Measurements from ENCODE around the gene LIN37. TPM values are rescaled to one million over a fixed set of nuclear protein-coding genes. Genes with fewer than 3 reads are reported as not detected.

The LIN37 gene
- 16.9 and 59.4 TPM in 2 replicates for total RNA-seq (2011; cell fraction: chromatin; rRNA removed; ENCODE audit: low replicate concordance)
- 32.5 and 40.4 TPM in 2 replicates for total RNA-seq (2011; cell fraction: nucleolus; rRNA removed)
- 22.7 and 31.1 TPM in 2 replicates for total RNA-seq (2011; cell fraction: nucleoplasm; rRNA removed)
- total RNA-seq (2014; rRNA removed) (7.7 and 10.3 TPM in 2 replicates), total RNA-seq (2014; rRNA removed; fragmentation: Illumina TruSeq; extraction: Trizol) (5.0 and 5.7 TPM in 2 replicates), total RNA-seq (2015; rRNA removed; fragmentation: Illumina TruSeq; extraction: Trizol) (8.5 and 8.6 TPM in 2 replicates), total RNA-seq (2021) (9.2 TPM in 2 replicates), polyA plus RNA-seq (2011; rRNA removed) (4.4 and 8.7 TPM in 2 replicates), polyA plus RNA-seq (2014; fragmentation: Illumina TruSeq; extraction: Trizol) (11.5 and 14.4 TPM in 2 replicates), polyA plus RNA-seq (2014; fragmentation: Nextera tagmentation; extraction: Ambion mirVana) (1 to 10 TPM; 1.2 to 3.1 TPM), polyA plus RNA-seq (2014; rRNA removed) (9.0 and 12.5 TPM in 2 replicates), polyA minus RNA-seq (2011; rRNA and poly(A)+ RNA removed) (4.6 and 4.8 TPM in 2 replicates), Bru-seq, nascent RNA (percentile 72 among the genes with signal in this experiment), BruChase-seq, experiment 1, labeled RNA remaining after a 2-hour chase (percentile 67 among the genes with signal in this experiment), BruChase-seq, experiment 2, labeled RNA remaining after a 6-hour chase (percentile 66 among the genes with signal in this experiment)
- 11.6 and 13.7 TPM in 2 replicates for polyA plus RNA-seq (2011; cell fraction: cytosol; rRNA removed)
- polyA plus RNA-seq (2011; cell fraction: nucleus; rRNA removed) = 45.6 and 54.7 TPM in 2 replicates
- polyA plus RNA-seq (2012) = 7.4 and 16.7 TPM in 2 replicates
- polyA minus RNA-seq (2011; cell fraction: cytosol; rRNA and poly(A)+ RNA removed) = 12.8 and 14.8 TPM in 2 replicates
- polyA minus RNA-seq (2011; cell fraction: nucleus; rRNA and poly(A)+ RNA removed) = 13.2 and 21.9 TPM in 2 replicates
- long read RNA-seq, experiment 1, partial matches to known transcripts = 5 of 6 reads
- long read RNA-seq, experiment 1, other reads (novel, unspliced or antisense) = 1 of 6 reads
- long read RNA-seq, experiment 2, transcript LIN37-201 (9 exons, 1,150 nt) = major isoform, 6 of 16 reads
- long read RNA-seq, experiment 2, partial matches to known transcripts = 2 of 16 reads
- long read RNA-seq, experiment 2, other reads (novel, unspliced or antisense) = 8 of 16 reads
- long read RNA-seq, experiment 3, partial matches to known transcripts = 0 of 4 reads
- long read RNA-seq, experiment 3, other reads (novel, unspliced or antisense) = 1 of 4 reads

- ChIA-PET CTCF (ENCODE audit: low intra/inter-chr PET ratio) (no interaction called here), POLR2A (interaction anchor here (0.6 to 2.5 kb wide), 11 partner anchors 9 to 1902 kb away, joined by 3 to 12 read pairs (median 4); partner anchors contain the start of genes HSPB6 and PROSER3)
- in situ Hi-C loops (cut with MboI) (no loop called here), intact Hi-C loops (cut with micrococcal nuclease) (loop anchor here (10.0 kb wide), 1 partner anchor 104 kb away; the partner anchor contains the start of genes COX6B1 and ETV2)
- Histone ChIP-seq H3K27me3 (ENCODE audit: control insufficient read depth in 2 of 2, insufficient read depth in 2 of 2, low read length in 2 of 2) (no peaks in the 10 kb centered on the region), H3K9ac (ENCODE audit: insufficient read depth in 1 of 2, low read depth in 2 of 2, low read length in 2 of 2) (peak within 1 kb of the TSS; percentile 78 to 96), H3K36me3 (ENCODE audit: control insufficient read depth, insufficient read depth, low read length) (peaks cover 21% of the 10 kb centered on the region; the same call in 1 of the 3 replicates), H4K20me1 (replicated peaks; ENCODE audit: control insufficient read depth, insufficient read depth, low read length) (no peaks in the 10 kb centered on the region), H3K4me3 (peak within 1 kb of the TSS; percentile 82), H3K9me1 (ENCODE audit: control insufficient read depth, insufficient read depth, low read length) (no peaks in the 10 kb centered on the region), H2AFZ (ENCODE audit: low read depth, low read length) (peak within 1 kb of the TSS; percentile 94), H3K79me2 (ENCODE audit: control insufficient read depth, insufficient read depth, low read length) (peaks cover 16% of the 10 kb centered on the region), H3K27ac (ENCODE audit: extremely low read depth, low read depth, low read length) (peak within 1 kb of the TSS; percentile 68), H3K9me3 (replicated peaks; ENCODE audit: control insufficient read depth, insufficient read depth, low read depth, low read length) (no peaks in the 10 kb centered on the region), H3K4me2 (ENCODE audit: insufficient read depth, low read length) (peak within 1 kb of the TSS; percentile 96), H3K4me1 (replicated peaks in 1 of 2; ENCODE audit: control insufficient read depth in 2 of 2, insufficient read depth in 2 of 2, low read length in 2 of 2) (peaks cover 18 to 31% of the 10 kb centered on the region in 2 experiments; a peak in 4 of 5 replicates)
- BruUV-seq (replicated peaks) = TSS peak; percentile 47
- FAIRE-seq (peak; percentile 100), ATAC-seq (peak; percentile 90), DNase-seq (ENCODE audit: extremely low read depth in 1 of 4, low spot score in 3 of 4) (peak; percentile 88 to 99 (median 93))
- WGBS (ENCODE audit: insufficient coverage, low coverage, missing lambda C conversion rate) = under 1% methylated on average over 45 of the region's 45 CpGs
- TF ChIP-seq ZBTB9 (CRISPR knock-in tag; IDR thresholded peaks at IDR 0.05) (no peak; the same call in 1 of the 2 replicates), NELFE (IDR thresholded peaks at IDR 0.05; ENCODE audit: insufficient read depth, insufficient read length) (no peak), TBL1XR1 (IDR thresholded peaks at IDR 0.05; ENCODE audit: low read length in 2 of 2) (no peak), RBM25 (IDR thresholded peaks at IDR 0.05; ENCODE audit: low read depth, low read length, severe bottlenecking) (peak; percentile 90), ARID3A (IDR thresholded peaks at IDR 0.05; ENCODE audit: borderline replicate concordance, low read depth, low read length) (no peak), ZBTB26 (CRISPR knock-in tag; IDR thresholded peaks at IDR 0.05) (no peak), POLR2AphosphoS2 (IDR thresholded peaks at IDR 0.05; ENCODE audit: low read length) (peak; percentile 97), ZNF785 (CRISPR knock-in tag; IDR thresholded peaks at IDR 0.05) (no peak)
Observed at GRCh38 chr19:35748106-35749020, at the start of gene LIN37. Gene LIN37, plus strand, starts transcription at chr19:35748576. Its CDS starts 149 bp downstream, at chr19:35748725.

Measured in K562 (cell line).